Tibial artery (tissue), 4 donors: ENCODE results near the gene RAD51B.

Experiments used
- DNase-seq, 2 donors: peaks; one replicate each; pipeline ENCODE4 v3.0.0-alpha.2; 2019
- H3K27ac ChIP-seq, 2 donors: fragments of 200-600 bp; sonication (generic) in 1 of 2; 1 replicate in 1 of 2; 2 replicates in 1 of 2; pipeline ENCODE4 v1.5.1; 2018 to 2019; ENCODE audit warnings: mild to moderate bottlenecking in 1 of 2
- H3K27me3 ChIP-seq, 2 donors: fragments of 200-600 bp; sonication (generic) in 1 of 2; one replicate each; pipeline versions ENCODE4 v1.5.1 to v1.6.0; 2016 to 2019
- H3K36me3 ChIP-seq, 3 donors: fragments of 200-600 bp; sonication (generic) in 2 of 3; one replicate each; pipeline ENCODE4 v1.5.1; 2016 to 2019; ENCODE audit warnings: mild to moderate bottlenecking in 2 of 3
- H3K4me1 ChIP-seq, 4 donors: fragments of 200-600 bp; sonication (generic) in 2 of 4; 1 replicate in 3 of 4; 2 replicates in 1 of 4; pipeline ENCODE4 v1.5.1; 2016 to 2019
- H3K4me3 ChIP-seq, 2 donors: fragments of 200-600 bp; sonication (generic) in 1 of 2; 1 replicate in 1 of 2; 2 replicates in 1 of 2; pipeline ENCODE4 v1.5.1; 2018 to 2019; ENCODE audit warnings: mild to moderate bottlenecking in 2 of 2
- H3K9me3 ChIP-seq, 3 donors: fragments of 200-600 bp; sonication (generic) in 1 of 3; one replicate each; pipeline ENCODE4 v1.5.1; 2016 to 2019
- CTCF ChIP-seq, 2 experiments: fragments of 200-600 bp in 1 of 2; fragments of 450-650 bp in 1 of 2; IDR thresholded peaks; one replicate each; pipeline ENCODE4 v1.5.1; 2017 to 2019; ENCODE audit warnings: antibody characterized with exemption in 2 of 2, mild to moderate bottlenecking in 1 of 2, moderate library complexity in 1 of 2
- intact Hi-C: fragments of 100-400 bp; cut with DNase I; formaldehyde crosslinking; loops from one replicate; pipeline ENCODE4 v1.15.0; 2023; ENCODE audit warnings: low total_unique reads

The RAD51B gene

GRCh38 chr14:68458840-68459469 lies 639.4 kb downstream of the RAD51B start:
- Histone ChIP-seq H3K9me3 (peaks cover 0 to 10% (median 0%) of the 10 kb centered on the region in 3 donors), H3K27me3 (no peaks in the 10 kb centered on the region), H3K4me3 (no peak overlapping the region), H3K4me1 (peaks cover 0 to 36% (median 26%) of the 10 kb centered on the region in 4 donors), H3K27ac (peak overlapping the region; percentile 82 to 86), H3K36me3 (no peaks in the 10 kb centered on the region)
- TF ChIP-seq CTCF (IDR thresholded peaks at IDR 0.05) = no peak
- peak; percentile 73 to 81 for DNase-seq
- intact Hi-C loops = no loop called here

- intact Hi-C loops = no loop called here
Observed at GRCh38 chr14:68459480-68460136, 640.0 kb downstream of the RAD51B start.

GRCh38 chr14:68460541-68460940 lies 641.0 kb downstream of the RAD51B start:
- intact Hi-C loops = no loop called here
- H3K36me3 ChIP-seq = no peaks in the 10 kb centered on the region
- no peaks in the 10 kb centered on the region for H3K27me3 ChIP-seq
- H3K4me1 ChIP-seq = peaks cover 0 to 48% (median 34%) of the 10 kb centered on the region in 4 donors
- peak; percentile 85 to 90 for DNase-seq
- H3K27ac ChIP-seq = peak overlapping the region; percentile 82 to 86
- TF ChIP-seq CTCF (IDR thresholded peaks at IDR 0.05) = no peak
- no peak overlapping the region for H3K4me3 ChIP-seq
- no peaks in the 10 kb centered on the region for H3K9me3 ChIP-seq

More at GRCh38 chr14:68459480-68460136, 640.0 kb downstream of the RAD51B start:
- peaks cover 0 to 39% (median 29%) of the 10 kb centered on the region in 4 donors for H3K4me1 ChIP-seq
- peak overlapping the region; percentile 82 to 86 for H3K27ac ChIP-seq
- H3K9me3 ChIP-seq = peaks cover 0 to 9% (median 0%) of the 10 kb centered on the region in 3 donors
- no peaks in the 10 kb centered on the region for H3K36me3 ChIP-seq
- no peak for TF ChIP-seq CTCF (IDR thresholded peaks at IDR 0.05)
- H3K4me3 ChIP-seq = no peak overlapping the region
- DNase-seq = peak in 1 of 2 donors; percentile 21
- no peaks in the 10 kb centered on the region for H3K27me3 ChIP-seq

- intact Hi-C loops = no loop called here
- no peak overlapping the region for H3K4me3 ChIP-seq
- no peak for DNase-seq
- TF ChIP-seq CTCF (IDR thresholded peaks at IDR 0.05) = no peak
- no peaks in the 10 kb centered on the region for H3K27me3 ChIP-seq
- H3K36me3 ChIP-seq = no peaks in the 10 kb centered on the region
- H3K9me3 ChIP-seq = no peaks in the 10 kb centered on the region
- peak overlapping the region; percentile 82 to 86 for H3K27ac ChIP-seq
- peaks cover 0 to 51% (median 34%) of the 10 kb centered on the region in 4 donors for H3K4me1 ChIP-seq
Observed at GRCh38 chr14:68461086-68461485, 641.5 kb downstream of the RAD51B start.

- Histone ChIP-seq H3K27me3 (no peaks in the 10 kb centered on the region), H3K36me3 (no peaks in the 10 kb centered on the region), H3K4me3 (no peak overlapping the region), H3K4me1 (peaks cover 0 to 59% (median 41%) of the 10 kb centered on the region in 4 donors), H3K27ac (peak overlapping the region in 1 of 2 donors; percentile 86), H3K9me3 (no peaks in the 10 kb centered on the region)
- no peak for DNase-seq
- intact Hi-C loops = no loop called here
- TF ChIP-seq CTCF (IDR thresholded peaks at IDR 0.05) = peak in 1 of 2 experiments; percentile 9
Observed at GRCh38 chr14:68462683-68463082, 643.1 kb downstream of the RAD51B start.
